Measurements from ENCODE around the gene PRDX2.
"Not testable (repeated sequence)": the region's sequence is repeated elsewhere in the genome, so short reads cannot be mapped to it uniquely, and the experiment has no call there.

Gene PRDX2

DNA sequence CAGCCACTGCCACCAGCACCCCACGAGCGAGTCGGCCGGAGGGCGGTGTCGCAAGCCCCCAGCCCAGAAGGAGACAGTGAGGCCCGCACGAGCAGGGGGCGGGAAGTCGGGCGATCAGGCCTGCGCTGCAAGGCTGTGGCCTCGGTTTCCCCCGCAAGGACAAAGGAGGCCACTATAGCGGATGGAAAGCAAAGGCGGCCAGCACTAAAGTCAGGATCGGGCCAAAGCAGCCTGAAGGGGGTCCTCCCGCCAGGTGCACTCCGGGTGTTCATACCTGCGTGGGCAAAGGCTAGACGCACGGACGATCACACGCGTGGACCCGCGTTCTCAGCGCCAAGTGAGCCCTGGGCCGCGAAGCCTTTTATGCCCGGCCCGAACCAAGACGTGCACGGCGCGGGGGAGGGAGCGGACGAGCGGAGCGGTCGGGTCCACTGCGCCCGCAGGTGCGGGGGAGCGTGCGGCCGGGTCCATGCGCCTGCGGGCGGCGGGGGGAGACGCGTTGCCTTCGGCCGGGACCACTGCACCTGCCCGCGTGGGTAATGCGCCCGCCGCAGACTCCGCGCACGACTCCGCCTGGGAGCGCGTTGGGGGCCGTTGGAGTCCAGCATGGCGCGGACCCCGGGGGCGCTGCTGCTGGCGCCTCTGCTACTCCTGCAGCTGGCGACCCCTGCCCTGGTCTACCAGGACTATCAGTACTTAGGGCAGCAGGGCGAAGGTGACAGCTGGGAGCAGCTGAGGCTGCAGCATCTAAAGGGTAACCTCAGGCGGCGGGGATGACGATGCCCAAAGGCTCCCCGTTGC lies at the start of gene PRDX2, which contains the start of gene THSD8:
TSS of gene PRDX2 (minus strand) at position 335 of the 801 bp plus-strand sequence. CDS start 539 bp downstream, outside the sequence.
TSS of gene THSD8 (plus strand) at position 604 of the 801 bp plus-strand sequence. CDS start at position 607, 3 bp downstream.
- peak within 1 kb of the TSS; percentile 90 for H3K4me3 ChIP-seq (ENCODE audit: low read length)
- H3K27ac ChIP-seq (ENCODE audit: low read length) = peak within 1 kb of the TSS; percentile 78
- peaks cover 5% of the 10 kb centered on the region for H3K4me1 ChIP-seq (ENCODE audit: insufficient read depth, low read length)
- H3K9ac ChIP-seq (ENCODE audit: low read depth, low read length) = peak within 1 kb of the TSS; percentile 96
- peaks cover 31% of the 10 kb centered on the region for H3K36me3 ChIP-seq (ENCODE audit: insufficient read depth, low read depth, low read length)
- H3K27me3 ChIP-seq (ENCODE audit: insufficient read depth, low read length) = peaks cover 6% of the 10 kb centered on the region
- no peaks in the 10 kb centered on the region for H3K9me3 ChIP-seq (ENCODE audit: insufficient read depth, low read depth, low read length)

DNA sequence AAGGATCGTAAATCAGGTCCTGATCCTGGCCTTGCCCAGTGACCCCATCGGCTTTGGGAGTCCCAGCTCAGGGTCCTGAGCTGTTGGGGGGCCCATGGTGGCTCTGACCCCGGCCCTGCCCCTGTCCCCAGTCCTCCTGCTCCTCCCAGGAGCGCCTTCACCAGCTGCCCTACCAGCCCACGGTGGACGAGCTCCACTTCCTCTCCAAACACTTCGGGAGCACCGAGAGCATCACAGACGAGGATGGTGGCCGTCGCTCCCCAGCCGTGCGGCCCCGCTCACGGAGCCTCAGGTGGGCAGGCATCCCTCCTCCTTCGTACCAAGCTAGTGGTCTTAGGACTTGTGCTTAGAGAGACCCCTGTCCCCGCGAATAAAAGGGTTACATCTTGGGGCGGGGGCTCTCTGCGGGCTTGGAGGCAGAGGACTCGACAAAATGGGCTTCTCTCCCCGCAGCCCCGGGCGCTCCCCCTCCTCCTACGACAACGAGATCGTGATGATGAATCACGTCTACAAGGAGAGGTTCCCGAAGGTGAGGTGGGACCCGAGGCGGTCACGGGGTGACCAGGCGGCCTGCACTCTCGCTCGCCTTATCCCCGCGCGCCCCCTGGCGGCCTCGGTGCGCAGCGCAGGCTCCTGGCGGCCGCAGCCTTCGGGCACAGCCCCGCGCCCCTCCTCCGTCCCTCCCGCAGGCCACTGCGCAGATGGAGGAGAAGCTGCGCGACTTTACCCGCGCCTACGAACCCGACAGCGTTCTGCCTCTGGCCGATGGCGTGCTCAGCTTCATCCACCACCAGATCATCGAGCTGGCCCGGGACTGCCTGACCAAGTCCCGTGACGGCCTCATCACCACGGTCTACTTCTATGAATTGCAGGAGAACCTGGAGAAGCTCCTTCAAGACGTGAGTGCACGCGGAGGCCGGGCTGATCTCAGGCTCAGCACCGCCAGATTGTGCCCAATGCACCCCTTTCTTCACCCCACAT lies 45.8 kb upstream of the PRDX2 start:
- H3K4me3 ChIP-seq (ENCODE audit: low read length) = peak overlapping the region; percentile 56; the same call in 1 of the 2 replicates

DNA sequence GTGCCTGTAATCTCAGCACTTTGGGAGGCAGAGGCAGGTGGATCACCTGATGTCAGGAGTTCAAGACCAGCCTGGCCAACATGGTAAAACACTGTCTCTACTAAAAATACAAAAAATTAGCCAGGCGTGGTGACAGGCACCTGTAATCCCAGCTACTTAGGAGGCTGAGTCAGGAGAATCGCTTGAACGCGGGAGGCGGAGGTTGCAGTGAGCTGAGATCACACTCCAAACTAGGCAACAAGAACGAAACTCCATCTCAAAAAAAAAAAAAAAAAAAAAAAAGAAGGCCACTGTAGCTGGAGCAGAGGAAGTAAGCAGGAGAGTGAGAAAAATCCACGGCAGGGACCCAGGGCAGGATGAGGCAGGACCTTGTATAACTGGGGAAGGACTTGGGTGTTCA lies 45.0 kb upstream of the PRDX2 start:
- H3K4me1 ChIP-seq (ENCODE audit: insufficient read depth, low read length); H3K9me3 ChIP-seq (ENCODE audit: insufficient read depth, low read depth, low read length); H3K4me3 ChIP-seq (ENCODE audit: low read length); H3K36me3 ChIP-seq (ENCODE audit: insufficient read depth, low read depth, low read length); H3K9ac ChIP-seq (ENCODE audit: low read depth, low read length); H3K27ac ChIP-seq (ENCODE audit: low read length): not testable (repeated sequence)
- H3K27me3 ChIP-seq (ENCODE audit: insufficient read depth, low read length) = peaks cover 12% of the 10 kb centered on the region

More for the DNA sequence above, 45.8 kb upstream of the PRDX2 start:
- Histone ChIP-seq H3K9ac (ENCODE audit: low read depth, low read length) (peak overlapping the region; percentile 32; the same call in 1 of the 2 replicates), H3K27me3 (ENCODE audit: insufficient read depth, low read length) (peaks cover 12% of the 10 kb centered on the region), H3K9me3 (ENCODE audit: insufficient read depth, low read depth, low read length) (no peaks in the 10 kb centered on the region), H3K4me1 (ENCODE audit: insufficient read depth, low read length) (no peaks in the 10 kb centered on the region), H3K36me3 (ENCODE audit: insufficient read depth, low read depth, low read length) (no peaks in the 10 kb centered on the region; the same call in 1 of the 2 replicates), H3K27ac (ENCODE audit: low read length) (no peak overlapping the region)

DNA sequence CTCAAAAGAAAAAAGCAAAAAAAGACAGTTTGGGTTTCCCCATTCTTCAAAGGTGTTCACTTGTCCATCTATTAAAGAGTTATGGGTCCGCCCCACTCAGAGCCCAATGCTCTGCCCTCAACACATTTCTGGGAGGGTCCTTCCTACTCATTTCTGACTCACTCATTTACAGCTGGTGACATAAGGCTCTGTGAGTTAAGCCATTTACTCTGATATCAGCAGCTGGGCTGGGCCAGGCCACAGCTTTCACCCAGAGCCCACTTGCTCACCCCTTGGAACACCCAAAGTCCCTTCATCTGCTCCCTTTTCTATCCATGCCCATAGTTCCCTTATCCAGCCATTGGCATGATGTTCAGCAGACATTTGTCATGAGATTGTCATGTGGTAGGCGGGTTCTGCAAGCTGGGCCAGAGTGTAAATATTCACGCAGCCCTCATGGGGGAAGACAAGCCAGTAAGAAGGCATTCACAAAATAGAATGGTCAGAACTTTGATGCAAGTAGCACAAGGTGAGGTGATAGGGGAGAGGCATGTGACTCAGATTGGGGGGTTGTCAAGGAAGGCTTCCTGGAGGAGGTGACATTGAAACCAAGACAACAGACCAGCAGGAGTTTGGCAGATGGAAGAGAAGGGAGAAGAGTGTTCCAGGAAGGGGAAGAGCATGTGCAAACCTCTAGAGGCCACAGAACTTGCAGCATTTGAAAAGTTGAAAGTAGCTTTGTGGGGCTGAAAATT lies 42.6 kb upstream of the PRDX2 start:
- no peak overlapping the region for H3K9ac ChIP-seq (ENCODE audit: low read depth, low read length)
- H3K9me3 ChIP-seq (ENCODE audit: insufficient read depth, low read depth, low read length) = no peaks in the 10 kb centered on the region
- H3K27ac ChIP-seq (ENCODE audit: low read length) = no peak overlapping the region
- peaks cover 21% of the 10 kb centered on the region for H3K27me3 ChIP-seq (ENCODE audit: insufficient read depth, low read length)
- no peak overlapping the region for H3K4me3 ChIP-seq (ENCODE audit: low read length)
- no peaks in the 10 kb centered on the region; the same call in 1 of the 2 replicates for H3K36me3 ChIP-seq (ENCODE audit: insufficient read depth, low read depth, low read length)
- H3K4me1 ChIP-seq (ENCODE audit: insufficient read depth, low read length) = peaks cover 9% of the 10 kb centered on the region

DNA sequence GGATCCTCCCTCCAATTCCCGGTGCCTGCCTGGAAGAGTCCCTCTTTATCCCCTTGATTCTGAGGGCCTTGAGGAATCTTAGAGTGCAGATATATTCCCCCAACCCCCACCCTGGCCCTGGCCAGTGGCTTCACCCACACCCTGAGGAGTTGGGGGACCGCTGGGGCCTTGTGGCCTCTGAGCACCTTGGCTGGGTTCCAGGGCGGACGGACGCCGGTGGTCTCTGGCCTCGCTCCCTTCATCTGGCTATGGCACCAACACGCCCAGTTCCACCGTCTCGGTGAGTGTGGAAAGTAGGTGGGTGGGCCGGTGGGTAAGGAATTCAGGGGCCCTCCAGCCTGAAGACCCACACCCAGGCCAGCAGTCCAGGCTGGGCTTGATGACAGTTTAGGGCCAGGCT lies 41.7 kb upstream of the PRDX2 start:
- Histone ChIP-seq H3K27ac (ENCODE audit: low read length) (no peak overlapping the region), H3K9me3 (ENCODE audit: insufficient read depth, low read depth, low read length) (no peaks in the 10 kb centered on the region), H3K9ac (ENCODE audit: low read depth, low read length) (no peak overlapping the region), H3K4me3 (ENCODE audit: low read length) (no peak overlapping the region), H3K4me1 (ENCODE audit: insufficient read depth, low read length) (peaks cover 9% of the 10 kb centered on the region), H3K36me3 (ENCODE audit: insufficient read depth, low read depth, low read length) (no peaks in the 10 kb centered on the region), H3K27me3 (ENCODE audit: insufficient read depth, low read length) (peaks cover 25% of the 10 kb centered on the region)

DNA sequence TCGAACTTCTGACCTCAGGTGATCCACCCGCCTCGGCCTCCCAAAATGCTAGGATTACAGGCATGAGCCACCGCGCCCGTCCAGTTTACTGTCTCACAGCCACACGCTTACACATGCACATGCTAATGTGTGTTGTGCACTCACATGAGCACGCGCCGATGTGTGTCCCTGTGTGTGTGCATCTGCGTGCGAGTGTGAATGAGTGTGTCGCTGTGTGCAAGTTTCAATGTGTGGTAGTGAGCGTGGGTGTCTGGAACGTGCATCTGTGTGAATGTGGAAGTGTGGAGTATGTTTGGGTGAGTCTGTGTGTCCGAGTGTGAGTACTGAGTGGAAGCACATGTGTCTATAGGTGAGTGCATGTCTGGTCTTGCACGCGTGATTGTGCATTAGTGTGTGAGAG lies 40.9 kb upstream of the PRDX2 start:
- Histone ChIP-seq H3K4me1 (ENCODE audit: insufficient read depth, low read length) (peaks cover 9% of the 10 kb centered on the region), H3K9me3 (ENCODE audit: insufficient read depth, low read depth, low read length) (no peaks in the 10 kb centered on the region), H3K27ac (ENCODE audit: low read length) (no peak overlapping the region), H3K9ac (ENCODE audit: low read depth, low read length) (no peak overlapping the region), H3K27me3 (ENCODE audit: insufficient read depth, low read length) (peaks cover 24% of the 10 kb centered on the region), H3K36me3 (ENCODE audit: insufficient read depth, low read depth, low read length) (no peaks in the 10 kb centered on the region), H3K4me3 (ENCODE audit: low read length) (no peak overlapping the region)

DNA sequence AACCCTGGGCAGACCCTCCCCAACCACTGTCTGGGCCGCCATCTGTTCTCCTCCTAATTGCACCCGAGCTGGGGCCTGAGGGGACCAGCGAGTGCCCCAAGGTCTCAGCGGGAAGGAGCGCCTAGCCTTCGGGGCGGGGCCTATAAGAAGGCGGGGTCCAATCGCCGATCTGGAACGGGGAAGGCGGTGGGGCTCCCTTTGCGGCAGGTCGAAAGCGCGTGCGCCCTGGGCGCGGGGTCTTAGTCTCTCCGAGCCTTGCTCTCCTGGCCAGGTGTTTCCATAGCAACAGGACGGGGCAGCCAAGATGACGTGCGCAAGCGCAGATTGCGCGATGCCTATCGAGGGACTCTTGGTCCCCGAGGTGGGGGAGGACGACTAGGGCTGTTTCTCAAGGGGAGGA lies 39.5 kb upstream of the PRDX2 start:
- H3K4me1 ChIP-seq (ENCODE audit: insufficient read depth, low read length) = peaks cover 9% of the 10 kb centered on the region
- peak overlapping the region; percentile 47 for H3K27ac ChIP-seq (ENCODE audit: low read length)
- peak overlapping the region; percentile 69; the same call in 1 of the 2 replicates for H3K4me3 ChIP-seq (ENCODE audit: low read length)
- H3K36me3 ChIP-seq (ENCODE audit: insufficient read depth, low read depth, low read length) = no peaks in the 10 kb centered on the region
- H3K9me3 ChIP-seq (ENCODE audit: insufficient read depth, low read depth, low read length) = no peaks in the 10 kb centered on the region
- peaks cover 29% of the 10 kb centered on the region for H3K27me3 ChIP-seq (ENCODE audit: insufficient read depth, low read length)
- peak overlapping the region; percentile 63; the same call in 1 of the 2 replicates for H3K9ac ChIP-seq (ENCODE audit: low read depth, low read length)

DNA sequence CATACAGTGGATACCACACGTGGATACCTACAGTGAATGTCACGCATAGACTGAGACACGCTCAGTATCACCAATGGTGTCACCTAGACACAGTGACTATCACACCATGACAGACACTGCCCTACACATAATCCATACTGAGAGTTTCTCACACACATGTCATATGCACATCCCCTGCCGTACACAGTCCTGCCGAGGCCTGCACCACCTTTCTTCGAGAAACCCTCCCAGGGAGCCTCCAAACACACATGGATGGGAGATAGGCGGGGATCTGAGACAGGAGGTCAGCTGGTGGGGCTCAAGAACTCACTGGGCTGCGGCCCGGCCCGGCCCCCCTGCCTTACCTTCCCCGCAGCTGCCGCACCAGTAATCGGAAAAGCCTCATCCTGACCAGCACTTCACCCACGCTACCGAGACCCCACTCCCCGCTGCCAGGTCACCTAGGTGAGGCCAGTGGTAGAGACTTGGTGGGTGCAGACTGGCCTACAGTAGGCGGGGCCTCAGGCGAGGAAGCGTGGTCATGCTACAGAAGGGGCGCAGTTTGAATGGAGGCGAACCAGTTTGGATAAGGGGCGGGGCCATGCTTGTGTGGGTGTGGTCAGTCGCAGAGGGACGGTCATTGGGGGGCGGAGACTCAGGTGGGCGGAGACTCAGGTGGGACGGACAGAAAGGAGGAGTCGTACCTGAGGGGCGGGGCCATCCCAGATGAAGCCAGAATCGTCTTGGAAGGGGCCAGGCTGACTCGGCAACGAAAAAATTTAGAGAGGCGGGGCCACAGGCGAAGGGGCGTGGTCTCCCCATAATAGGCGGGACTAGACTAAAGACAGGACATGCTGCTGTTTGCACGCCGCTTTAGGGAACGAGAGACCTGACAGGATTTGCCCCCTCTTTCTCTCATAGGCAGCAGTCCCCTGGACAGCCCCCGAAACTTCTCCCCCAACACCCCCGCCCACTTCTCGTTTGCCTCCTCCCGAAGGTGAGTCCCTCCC lies 38.8 kb upstream of the PRDX2 start:
- Histone ChIP-seq H3K36me3 (ENCODE audit: insufficient read depth, low read depth, low read length) (no peaks in the 10 kb centered on the region), H3K9ac (ENCODE audit: low read depth, low read length) (peak overlapping the region; percentile 63; the same call in 1 of the 2 replicates), H3K27me3 (ENCODE audit: insufficient read depth, low read length) (peaks cover 36% of the 10 kb centered on the region), H3K4me1 (ENCODE audit: insufficient read depth, low read length) (peaks cover 9% of the 10 kb centered on the region), H3K4me3 (ENCODE audit: low read length) (peak overlapping the region; percentile 69; the same call in 1 of the 2 replicates), H3K9me3 (ENCODE audit: insufficient read depth, low read depth, low read length) (no peaks in the 10 kb centered on the region), H3K27ac (ENCODE audit: low read length) (peak overlapping the region; percentile 47)

DNA sequence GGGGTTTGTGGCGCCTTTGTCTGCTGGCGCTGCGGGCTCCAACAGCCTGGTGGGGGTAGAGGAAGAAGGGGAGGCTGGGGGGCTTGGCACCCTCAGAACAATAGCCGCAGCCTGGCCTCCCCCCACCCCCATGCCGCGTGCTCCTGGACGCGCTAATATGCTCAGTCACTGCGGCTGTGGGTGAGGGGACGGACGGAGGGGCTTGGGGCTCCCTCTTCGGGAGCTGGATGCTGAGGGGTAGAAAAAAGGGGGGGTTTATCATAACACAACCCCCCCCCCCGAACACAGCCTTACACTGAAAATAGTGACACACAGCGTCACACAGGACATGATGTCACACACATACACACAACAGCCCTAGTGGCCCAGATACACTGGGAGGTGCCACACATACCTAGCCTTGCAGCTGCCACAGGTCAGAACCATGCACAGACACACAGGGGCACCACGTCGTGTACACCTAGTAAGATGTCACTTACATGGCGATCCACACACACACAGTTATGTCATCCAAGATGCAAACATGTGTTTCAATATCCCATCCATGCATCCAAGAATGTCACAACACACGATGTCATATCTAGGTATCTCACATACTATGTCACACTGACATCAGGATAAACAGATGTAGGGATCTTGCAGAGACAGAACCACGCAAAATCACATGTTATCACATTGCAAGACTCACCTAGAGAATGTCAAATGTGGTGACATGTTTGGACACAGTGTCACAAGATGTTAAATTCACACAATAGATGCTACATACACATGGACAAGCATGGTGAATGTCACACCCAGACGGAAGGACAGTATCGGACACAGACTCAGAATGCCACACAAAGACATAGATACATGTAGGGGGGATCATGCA lies 37.5 kb upstream of the PRDX2 start:
- no peak overlapping the region for H3K27ac ChIP-seq (ENCODE audit: low read length)
- no peaks in the 10 kb centered on the region for H3K36me3 ChIP-seq (ENCODE audit: insufficient read depth, low read depth, low read length)
- H3K9ac ChIP-seq (ENCODE audit: low read depth, low read length) = peak overlapping the region; percentile 55; the same call in 1 of the 2 replicates
- H3K9me3 ChIP-seq (ENCODE audit: insufficient read depth, low read depth, low read length) = no peaks in the 10 kb centered on the region
- peaks cover 9% of the 10 kb centered on the region for H3K4me1 ChIP-seq (ENCODE audit: insufficient read depth, low read length)
- peaks cover 49% of the 10 kb centered on the region for H3K27me3 ChIP-seq (ENCODE audit: insufficient read depth, low read length)
- H3K4me3 ChIP-seq (ENCODE audit: low read length) = peak overlapping the region; percentile 69

Data from iPS-20b (cell line).